GM23338 (cell line): ENCODE measurements around the gene RSU1. TPM values are rescaled to one million over a fixed set of nuclear protein-coding genes. Genes with fewer than 3 reads are reported as not detected.

ENCODE experiments used
- ATAC-seq: fragments of 200-7000 bp; cut with Tn5 transposase; 3 replicates; pipeline ENCODE4 v1.9.1; 2020
- DNase-seq: peaks from one replicate; pipeline ENCODE4 v3.0.0-alpha.2; 2015; ENCODE audit warnings: low spot score
- H2AFZ ChIP-seq: fragments of 200-600 bp; sonication (generic); 2 replicates; pipeline ENCODE4 v1.8.0; 2016; ENCODE audit warnings: antibody characterized with exemption, mild to moderate bottlenecking, moderate library complexity
- H3F3A ChIP-seq: fragments of 200-600 bp; sonication (generic); replicated peaks from 2 replicates; pipeline ENCODE4 v1.8.0; 2017; ENCODE audit warnings: antibody characterized with exemption, mixed run types, low read depth
- H3K27ac ChIP-seq: fragments of 200-600 bp; sonication (generic); 2 replicates; pipeline ENCODE4 v1.6.1; 2016; ENCODE audit warnings: low read depth
- H3K27me3 ChIP-seq: fragments of 200-600 bp; sonication (generic); 2 replicates; pipeline ENCODE4 v1.8.0; 2016; ENCODE audit warnings: mild to moderate bottlenecking, mixed run types, moderate library complexity; ENCODE audit not compliant: insufficient read depth
- H3K36me3 ChIP-seq: fragments of 200-600 bp; sonication (generic); 2 replicates; pipeline ENCODE4 v1.8.0; 2016; ENCODE audit warnings: mild to moderate bottlenecking; ENCODE audit not compliant: insufficient read depth
- H3K4me1 ChIP-seq: fragments of 200-600 bp; sonication (generic); 2 replicates; pipeline ENCODE4 v1.8.0; 2016; ENCODE audit warnings: mild to moderate bottlenecking, moderate library complexity; ENCODE audit not compliant: insufficient read depth
- H3K4me2 ChIP-seq: fragments of 200-600 bp; sonication (generic); 2 replicates; pipeline ENCODE4 v1.7.1; 2017; ENCODE audit warnings: mixed run types
- H3K4me3 ChIP-seq: fragments of 200-600 bp; sonication (generic); 2 replicates; pipeline ENCODE4 v1.6.1; 2016; ENCODE audit warnings: mixed run types
- H3K79me2 ChIP-seq: fragments of 200-600 bp; sonication (generic); replicated peaks from 2 replicates; pipeline ENCODE4 v1.8.0; 2017; ENCODE audit warnings: mild to moderate bottlenecking; ENCODE audit not compliant: insufficient read depth
- H3K9me2 ChIP-seq: fragments of 200-600 bp; sonication (generic); 2 replicates; pipeline ENCODE4 v1.8.0; 2017; ENCODE audit not compliant: insufficient read depth
- H4K20me1 ChIP-seq: fragments of 200-600 bp; sonication (generic); replicated peaks from 2 replicates; pipeline ENCODE4 v1.8.0; 2017; ENCODE audit warnings: mild to moderate bottlenecking; ENCODE audit not compliant: insufficient read depth
- H3K27ac Mint-ChIP-seq: 2 replicates; pipeline ENCODE4 v1.8.0; 2020; ENCODE audit warnings: inconsistent platforms, mild to moderate bottlenecking, moderate library complexity, mixed read lengths
- H3K27me3 Mint-ChIP-seq: 3 replicates; pipeline ENCODE4 v1.8.0; 2022; ENCODE audit warnings: low read depth, mild to moderate bottlenecking, moderate library complexity, mixed read lengths, inconsistent platforms; ENCODE audit not compliant: insufficient read depth, poor library complexity
- H3K36me3 Mint-ChIP-seq: 3 replicates; pipeline ENCODE4 v1.8.0; 2021; ENCODE audit warnings: low read depth, mild to moderate bottlenecking, inconsistent platforms, moderate library complexity, mixed read lengths
- H3K4me1 Mint-ChIP-seq: 3 replicates; pipeline ENCODE4 v1.8.0; 2020; ENCODE audit warnings: mild to moderate bottlenecking, inconsistent platforms, mixed read lengths
- H3K4me3 Mint-ChIP-seq: 3 replicates; pipeline ENCODE4 v1.8.0; 2021; ENCODE audit warnings: moderate library complexity, mild to moderate bottlenecking, inconsistent platforms, mixed read lengths
- H3K9me3 Mint-ChIP-seq: 3 replicates; pipeline ENCODE4 v1.8.0; 2020; ENCODE audit warnings: moderate library complexity, mild to moderate bottlenecking, inconsistent platforms, mixed read lengths
- CREB1 ChIP-seq: fragments of 250-450 bp; sonication (Bioruptor Pico); IDR thresholded peaks from 2 replicates; pipeline ENCODE4 v1.5.0; 2020; ENCODE audit warnings: low read depth, mild to moderate bottlenecking, moderate library complexity
- EZH2 ChIP-seq: fragments of 200-600 bp; sonication (generic); IDR thresholded peaks from one replicate; pipeline ENCODE4 v1.8.0; 2017; ENCODE audit warnings: antibody characterized with exemption, mild to moderate bottlenecking, low read depth; ENCODE audit not compliant: unreplicated experiment
- EZH2phosphoT487 ChIP-seq: fragments of 200-600 bp; sonication (generic); IDR thresholded peaks from one replicate; pipeline ENCODE4 v1.8.1; 2018; ENCODE audit warnings: antibody characterized with exemption; ENCODE audit not compliant: unreplicated experiment
- JUNB ChIP-seq: IDR thresholded peaks from one replicate; pipeline ENCODE4 v1.6.1; 2016; ENCODE audit warnings: antibody characterized with exemption; ENCODE audit not compliant: unreplicated experiment
- NANOG ChIP-seq: IDR thresholded peaks from 2 replicates; pipeline ENCODE4 v1.6.1; 2016; ENCODE audit warnings: antibody characterized with exemption, borderline replicate concordance
- POLR2AphosphoS5 ChIP-seq: IDR thresholded peaks from 2 replicates; pipeline ENCODE4 v1.6.1; 2016; ENCODE audit warnings: antibody characterized with exemption, low read depth
- STAT1 ChIP-seq: IDR thresholded peaks from one replicate; pipeline ENCODE4 v1.6.1; 2016; ENCODE audit warnings: antibody characterized with exemption; ENCODE audit not compliant: unreplicated experiment
- ZNF114 ChIP-seq: fragments of 250-450 bp; sonication (Bioruptor Pico); IDR thresholded peaks from 2 replicates; pipeline ENCODE4 v1.5.0; 2020; ENCODE audit warnings: mild to moderate bottlenecking, moderate library complexity
- ZNF331 ChIP-seq: fragments of 250-450 bp; sonication (Bioruptor Pico); IDR thresholded peaks from 2 replicates; pipeline ENCODE4 v1.5.0; 2020; ENCODE audit warnings: low read depth, mild to moderate bottlenecking, moderate library complexity
- polyA plus RNA-seq: library from polyadenylated mRNA; unstranded; fragments of >200 nt; fragmentation: Nextera tagmentation; extraction: Ambion mirVana; gene quantifications from 2 replicates; pipeline ENCODE4 v1.2.1, GENCODE V29; 2016
- total RNA-seq: library from RNA; depleted of rRNA; stranded (reverse); fragments of >200 nt; shearing (Covaris generic); gene quantifications from 2 replicates; pipeline ENCODE4 v1.2.3, GENCODE V29; 2014
- TF ChIP-seq, protein P1 (sequence below): IDR thresholded peaks from one replicate; pipeline ENCODE4 v1.6.1; 2018; ENCODE audit warnings: antibody characterized with exemption; ENCODE audit not compliant: unreplicated experiment
- TF ChIP-seq, protein P2 (sequence below): fragments of 250-450 bp; sonication (Bioruptor Pico); IDR thresholded peaks from 2 replicates; pipeline ENCODE4 v1.5.0; 2020; ENCODE audit warnings: mild to moderate bottlenecking, moderate library complexity
- TF ChIP-seq, protein P3 (sequence below): IDR thresholded peaks from 2 replicates; pipeline ENCODE4 v1.6.1; 2016; ENCODE audit warnings: antibody characterized with exemption
- TF ChIP-seq, protein P4 (sequence below), 2 experiments: fragments of 200-600 bp in 1 of 2; sonication (generic) in 1 of 2; conservative IDR thresholded peaks; 2 replicates each; pipeline versions ENCODE4 v1.5.1 to v1.6.1; 2016 to 2017; ENCODE audit warnings: antibody characterized with exemption in 2 of 2, low read depth in 2 of 2, mild to moderate bottlenecking in 2 of 2, moderate library complexity in 1 of 2

The RSU1 gene
- total and polyA plus RNA-seq, 2 experiments from 2014 or later, result 62.7 to 96.2 TPM

DNA sequence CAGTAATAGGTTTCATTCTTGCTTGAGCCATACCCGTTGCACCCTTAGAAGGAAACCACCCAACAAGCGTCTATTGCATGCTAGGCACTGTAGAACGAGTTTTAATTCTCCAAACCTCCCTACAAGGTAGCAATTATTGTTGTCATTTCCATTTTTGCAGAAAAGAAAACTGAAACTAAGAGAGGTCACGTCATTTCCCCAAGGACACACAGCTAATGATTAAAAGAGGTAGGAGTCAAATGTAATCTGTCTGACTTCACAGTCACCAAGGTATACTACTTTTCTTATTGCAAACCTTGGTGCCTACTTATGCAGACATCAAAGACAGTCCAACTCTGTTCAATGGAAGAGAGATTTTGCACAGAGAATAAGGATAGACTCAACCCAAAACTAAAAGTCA is 246.5 kb downstream of the RSU1 start:
- no peaks in the 10 kb centered on the region for H3K36me3 Mint-ChIP-seq
- Histone ChIP-seq H3K27ac (no peak overlapping the region), H3K4me3 (no peak overlapping the region), H3K4me1 (peaks cover 5% of the 10 kb centered on the region; the same call in 1 of the 2 replicates), H3F3A (no peaks in the 10 kb centered on the region), H3K4me2 (no peak overlapping the region), H3K9me2 (0 out of 2 replicates have a peak, but pooled peaks cover 3% of the 10 kb centered on the region), H2AFZ (no peak overlapping the region), H3K36me3 (no peaks in the 10 kb centered on the region), H3K27me3 (no peaks in the 10 kb centered on the region), H4K20me1 (no peaks in the 10 kb centered on the region), H3K79me2 (no peaks in the 10 kb centered on the region)
- ATAC-seq (no peak), DNase-seq (no peak)
- TF ChIP-seq JUNB (no peak), EZH2phosphoT487 (no peak), ZNF331 (no peak), STAT1 (no peak), ZNF114 (CRISPR knock-in tag) (no peak), CREB1 (CRISPR knock-in tag) (no peak), POLR2AphosphoS5 (no peak), NANOG (no peak), EZH2 (no peak)
- TF ChIP-seq, protein P1, sequence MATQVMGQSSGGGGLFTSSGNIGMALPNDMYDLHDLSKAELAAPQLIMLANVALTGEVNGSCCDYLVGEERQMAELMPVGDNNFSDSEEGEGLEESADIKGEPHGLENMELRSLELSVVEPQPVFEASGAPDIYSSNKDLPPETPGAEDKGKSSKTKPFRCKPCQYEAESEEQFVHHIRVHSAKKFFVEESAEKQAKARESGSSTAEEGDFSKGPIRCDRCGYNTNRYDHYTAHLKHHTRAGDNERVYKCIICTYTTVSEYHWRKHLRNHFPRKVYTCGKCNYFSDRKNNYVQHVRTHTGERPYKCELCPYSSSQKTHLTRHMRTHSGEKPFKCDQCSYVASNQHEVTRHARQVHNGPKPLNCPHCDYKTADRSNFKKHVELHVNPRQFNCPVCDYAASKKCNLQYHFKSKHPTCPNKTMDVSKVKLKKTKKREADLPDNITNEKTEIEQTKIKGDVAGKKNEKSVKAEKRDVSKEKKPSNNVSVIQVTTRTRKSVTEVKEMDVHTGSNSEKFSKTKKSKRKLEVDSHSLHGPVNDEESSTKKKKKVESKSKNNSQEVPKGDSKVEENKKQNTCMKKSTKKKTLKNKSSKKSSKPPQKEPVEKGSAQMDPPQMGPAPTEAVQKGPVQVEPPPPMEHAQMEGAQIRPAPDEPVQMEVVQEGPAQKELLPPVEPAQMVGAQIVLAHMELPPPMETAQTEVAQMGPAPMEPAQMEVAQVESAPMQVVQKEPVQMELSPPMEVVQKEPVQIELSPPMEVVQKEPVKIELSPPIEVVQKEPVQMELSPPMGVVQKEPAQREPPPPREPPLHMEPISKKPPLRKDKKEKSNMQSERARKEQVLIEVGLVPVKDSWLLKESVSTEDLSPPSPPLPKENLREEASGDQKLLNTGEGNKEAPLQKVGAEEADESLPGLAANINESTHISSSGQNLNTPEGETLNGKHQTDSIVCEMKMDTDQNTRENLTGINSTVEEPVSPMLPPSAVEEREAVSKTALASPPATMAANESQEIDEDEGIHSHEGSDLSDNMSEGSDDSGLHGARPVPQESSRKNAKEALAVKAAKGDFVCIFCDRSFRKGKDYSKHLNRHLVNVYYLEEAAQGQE, result no peak
- TF ChIP-seq, protein P2, sequence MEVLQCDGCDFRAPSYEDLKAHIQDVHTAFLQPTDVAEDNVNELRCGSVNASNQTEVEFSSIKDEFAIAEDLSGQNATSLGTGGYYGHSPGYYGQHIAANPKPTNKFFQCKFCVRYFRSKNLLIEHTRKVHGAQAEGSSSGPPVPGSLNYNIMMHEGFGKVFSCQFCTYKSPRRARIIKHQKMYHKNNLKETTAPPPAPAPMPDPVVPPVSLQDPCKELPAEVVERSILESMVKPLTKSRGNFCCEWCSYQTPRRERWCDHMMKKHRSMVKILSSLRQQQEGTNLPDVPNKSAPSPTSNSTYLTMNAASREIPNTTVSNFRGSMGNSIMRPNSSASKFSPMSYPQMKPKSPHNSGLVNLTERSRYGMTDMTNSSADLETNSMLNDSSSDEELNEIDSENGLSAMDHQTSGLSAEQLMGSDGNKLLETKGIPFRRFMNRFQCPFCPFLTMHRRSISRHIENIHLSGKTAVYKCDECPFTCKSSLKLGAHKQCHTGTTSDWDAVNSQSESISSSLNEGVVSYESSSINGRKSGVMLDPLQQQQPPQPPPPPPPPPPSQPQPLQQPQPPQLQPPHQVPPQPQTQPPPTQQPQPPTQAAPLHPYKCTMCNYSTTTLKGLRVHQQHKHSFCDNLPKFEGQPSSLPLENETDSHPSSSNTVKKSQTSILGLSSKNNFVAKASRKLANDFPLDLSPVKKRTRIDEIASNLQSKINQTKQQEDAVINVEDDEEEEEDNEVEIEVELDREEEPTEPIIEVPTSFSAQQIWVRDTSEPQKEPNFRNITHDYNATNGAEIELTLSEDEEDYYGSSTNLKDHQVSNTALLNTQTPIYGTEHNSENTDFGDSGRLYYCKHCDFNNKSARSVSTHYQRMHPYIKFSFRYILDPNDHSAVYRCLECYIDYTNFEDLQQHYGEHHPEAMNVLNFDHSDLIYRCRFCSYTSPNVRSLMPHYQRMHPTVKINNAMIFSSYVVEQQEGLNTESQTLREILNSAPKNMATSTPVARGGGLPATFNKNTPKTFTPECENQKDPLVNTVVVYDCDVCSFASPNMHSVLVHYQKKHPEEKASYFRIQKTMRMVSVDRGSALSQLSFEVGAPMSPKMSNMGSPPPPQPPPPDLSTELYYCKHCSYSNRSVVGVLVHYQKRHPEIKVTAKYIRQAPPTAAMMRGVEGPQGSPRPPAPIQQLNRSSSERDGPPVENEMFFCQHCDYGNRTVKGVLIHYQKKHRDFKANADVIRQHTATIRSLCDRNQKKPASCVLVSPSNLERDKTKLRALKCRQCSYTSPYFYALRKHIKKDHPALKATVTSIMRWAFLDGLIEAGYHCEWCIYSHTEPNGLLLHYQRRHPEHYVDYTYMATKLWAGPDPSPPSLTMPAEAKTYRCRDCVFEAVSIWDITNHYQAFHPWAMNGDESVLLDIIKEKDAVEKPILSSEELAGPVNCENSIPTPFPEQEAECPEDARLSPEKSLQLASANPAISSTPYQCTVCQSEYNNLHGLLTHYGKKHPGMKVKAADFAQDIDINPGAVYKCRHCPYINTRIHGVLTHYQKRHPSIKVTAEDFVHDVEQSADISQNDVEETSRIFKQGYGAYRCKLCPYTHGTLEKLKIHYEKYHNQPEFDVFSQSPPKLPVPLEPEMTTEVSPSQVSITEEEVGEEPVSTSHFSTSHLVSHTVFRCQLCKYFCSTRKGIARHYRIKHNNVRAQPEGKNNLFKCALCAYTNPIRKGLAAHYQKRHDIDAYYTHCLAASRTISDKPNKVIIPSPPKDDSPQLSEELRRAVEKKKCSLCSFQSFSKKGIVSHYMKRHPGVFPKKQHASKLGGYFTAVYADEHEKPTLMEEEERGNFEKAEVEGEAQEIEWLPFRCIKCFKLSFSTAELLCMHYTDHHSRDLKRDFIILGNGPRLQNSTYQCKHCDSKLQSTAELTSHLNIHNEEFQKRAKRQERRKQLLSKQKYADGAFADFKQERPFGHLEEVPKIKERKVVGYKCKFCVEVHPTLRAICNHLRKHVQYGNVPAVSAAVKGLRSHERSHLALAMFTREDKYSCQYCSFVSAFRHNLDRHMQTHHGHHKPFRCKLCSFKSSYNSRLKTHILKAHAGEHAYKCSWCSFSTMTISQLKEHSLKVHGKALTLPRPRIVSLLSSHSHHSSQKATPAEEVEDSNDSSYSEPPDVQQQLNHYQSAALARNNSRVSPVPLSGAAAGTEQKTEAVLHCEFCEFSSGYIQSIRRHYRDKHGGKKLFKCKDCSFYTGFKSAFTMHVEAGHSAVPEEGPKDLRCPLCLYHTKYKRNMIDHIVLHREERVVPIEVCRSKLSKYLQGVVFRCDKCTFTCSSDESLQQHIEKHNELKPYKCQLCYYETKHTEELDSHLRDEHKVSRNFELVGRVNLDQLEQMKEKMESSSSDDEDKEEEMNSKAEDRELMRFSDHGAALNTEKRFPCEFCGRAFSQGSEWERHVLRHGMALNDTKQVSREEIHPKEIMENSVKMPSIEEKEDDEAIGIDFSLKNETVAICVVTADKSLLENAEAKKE (CRISPR knock-in tag), result no peak
- TF ChIP-seq, protein P3, sequence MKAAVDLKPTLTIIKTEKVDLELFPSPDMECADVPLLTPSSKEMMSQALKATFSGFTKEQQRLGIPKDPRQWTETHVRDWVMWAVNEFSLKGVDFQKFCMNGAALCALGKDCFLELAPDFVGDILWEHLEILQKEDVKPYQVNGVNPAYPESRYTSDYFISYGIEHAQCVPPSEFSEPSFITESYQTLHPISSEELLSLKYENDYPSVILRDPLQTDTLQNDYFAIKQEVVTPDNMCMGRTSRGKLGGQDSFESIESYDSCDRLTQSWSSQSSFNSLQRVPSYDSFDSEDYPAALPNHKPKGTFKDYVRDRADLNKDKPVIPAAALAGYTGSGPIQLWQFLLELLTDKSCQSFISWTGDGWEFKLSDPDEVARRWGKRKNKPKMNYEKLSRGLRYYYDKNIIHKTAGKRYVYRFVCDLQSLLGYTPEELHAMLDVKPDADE, result no peak
- TF ChIP-seq, protein P4, sequence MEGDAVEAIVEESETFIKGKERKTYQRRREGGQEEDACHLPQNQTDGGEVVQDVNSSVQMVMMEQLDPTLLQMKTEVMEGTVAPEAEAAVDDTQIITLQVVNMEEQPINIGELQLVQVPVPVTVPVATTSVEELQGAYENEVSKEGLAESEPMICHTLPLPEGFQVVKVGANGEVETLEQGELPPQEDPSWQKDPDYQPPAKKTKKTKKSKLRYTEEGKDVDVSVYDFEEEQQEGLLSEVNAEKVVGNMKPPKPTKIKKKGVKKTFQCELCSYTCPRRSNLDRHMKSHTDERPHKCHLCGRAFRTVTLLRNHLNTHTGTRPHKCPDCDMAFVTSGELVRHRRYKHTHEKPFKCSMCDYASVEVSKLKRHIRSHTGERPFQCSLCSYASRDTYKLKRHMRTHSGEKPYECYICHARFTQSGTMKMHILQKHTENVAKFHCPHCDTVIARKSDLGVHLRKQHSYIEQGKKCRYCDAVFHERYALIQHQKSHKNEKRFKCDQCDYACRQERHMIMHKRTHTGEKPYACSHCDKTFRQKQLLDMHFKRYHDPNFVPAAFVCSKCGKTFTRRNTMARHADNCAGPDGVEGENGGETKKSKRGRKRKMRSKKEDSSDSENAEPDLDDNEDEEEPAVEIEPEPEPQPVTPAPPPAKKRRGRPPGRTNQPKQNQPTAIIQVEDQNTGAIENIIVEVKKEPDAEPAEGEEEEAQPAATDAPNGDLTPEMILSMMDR (conservative IDR thresholded peaks at IDR 0.05; ENCODE audit: low read depth in 2 of 2), result no peak
- H3K4me3 Mint-ChIP-seq, result no peak overlapping the region
- no peaks in the 10 kb centered on the region for H3K9me3 Mint-ChIP-seq
- no peak overlapping the region for H3K27ac Mint-ChIP-seq
- peaks cover 5% of the 10 kb centered on the region for H3K4me1 Mint-ChIP-seq
- peaks cover 3% of the 10 kb centered on the region for H3K27me3 Mint-ChIP-seq
